Spinal cord (tissue), 10 donors: Measurements from ENCODE around the gene TCF15. TPM values are rescaled to one million over a fixed set of nuclear protein-coding genes. Genes with fewer than 3 reads are reported as not detected.

Experiments
- DNase-seq, 6 donors: peaks; one replicate each; pipeline versions ENCODE4 v3.0.0 to v3.0.0-alpha.2; 2013 to 2015; ENCODE audit warnings: low spot score in 6 of 6, low read depth in 4 of 6
- H3K27ac ChIP-seq: one replicate; pipeline ENCODE4 v1.5.1; 2013; ENCODE audit warnings: low read depth, low read length, control low read depth
- H3K27me3 ChIP-seq: one replicate; pipeline ENCODE4 v1.6.1; 2013; ENCODE audit warnings: low read length; ENCODE audit not compliant: control insufficient read depth, insufficient read depth
- H3K36me3 ChIP-seq: one replicate; pipeline ENCODE4 v1.6.1; 2013; ENCODE audit warnings: low read length; ENCODE audit not compliant: control insufficient read depth, insufficient read depth
- H3K4me1 ChIP-seq: one replicate; pipeline ENCODE4 v1.6.1; 2013; ENCODE audit warnings: low read length; ENCODE audit not compliant: control insufficient read depth, insufficient read depth
- H3K4me3 ChIP-seq: one replicate; pipeline ENCODE4 v1.5.1; 2013; ENCODE audit warnings: low read depth, low read length, control low read depth
- H3K9me3 ChIP-seq: one replicate; pipeline ENCODE4 v1.6.1; 2013; ENCODE audit warnings: low read length; ENCODE audit not compliant: control insufficient read depth, insufficient read depth
- WGBS: methylation state at CpG from one replicate; pipeline ENCODE4 v1.1.5; 2013; ENCODE audit warnings: missing lambda C conversion rate; ENCODE audit not compliant: insufficient coverage; 5-methylcytosine and 5-hydroxymethylcytosine counted together
- polyA plus RNA-seq, 2 donors: library from polyadenylated mRNA; unstranded; fragments of 120-200 nt; gene quantifications; one replicate each; pipeline ENCODE4 v1.2.1, GENCODE V29; 2013; ENCODE audit not compliant: insufficient read length in 2 of 2
- total RNA-seq, 2 donors: library from RNA; depleted of rRNA in 1 of 2; stranded (reverse); fragments of 120-200 nt in 1 of 2; fragments of >200 nt in 1 of 2; gene quantifications; one replicate each; pipeline versions ENCODE4 v1.2.3 to v1.2.4, GENCODE V29; 2013 to 2014
- donor health status: healthy.

The TCF15 gene
- total and polyA plus RNA-seq, 4 donors = 0.40 to 1.8 (median 1.7) TPM

DNA sequence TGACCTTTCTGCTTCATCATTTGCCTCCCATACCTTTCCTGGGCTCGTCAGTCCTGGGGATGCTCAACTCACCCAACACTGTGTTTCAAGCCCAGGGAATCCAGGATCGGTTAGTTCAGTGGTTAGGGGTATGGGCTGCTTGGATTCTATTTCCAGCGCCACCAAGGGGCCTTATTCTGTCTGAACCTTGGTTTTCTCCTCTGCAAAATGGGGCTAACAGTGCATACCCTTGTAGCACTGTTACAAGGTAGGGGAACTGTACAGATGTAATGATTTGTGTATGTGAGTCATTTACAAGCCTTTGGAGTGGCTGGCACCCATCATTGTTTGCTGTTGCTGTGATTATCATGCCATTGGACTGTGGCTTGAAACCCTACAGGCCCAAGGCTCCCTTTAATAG is 52.0 kb downstream of the TCF15 start:
- DNase-seq = no peak
- 100% methylated on average over 2 of the region's 3 CpGs for WGBS
- Histone ChIP-seq H3K4me3 (no peak overlapping the region), H3K9me3 (no peaks in the 10 kb centered on the region), H3K27ac (no peak overlapping the region), H3K4me1 (no peaks in the 10 kb centered on the region), H3K27me3 (no peaks in the 10 kb centered on the region), H3K36me3 (no peaks in the 10 kb centered on the region)

DNA sequence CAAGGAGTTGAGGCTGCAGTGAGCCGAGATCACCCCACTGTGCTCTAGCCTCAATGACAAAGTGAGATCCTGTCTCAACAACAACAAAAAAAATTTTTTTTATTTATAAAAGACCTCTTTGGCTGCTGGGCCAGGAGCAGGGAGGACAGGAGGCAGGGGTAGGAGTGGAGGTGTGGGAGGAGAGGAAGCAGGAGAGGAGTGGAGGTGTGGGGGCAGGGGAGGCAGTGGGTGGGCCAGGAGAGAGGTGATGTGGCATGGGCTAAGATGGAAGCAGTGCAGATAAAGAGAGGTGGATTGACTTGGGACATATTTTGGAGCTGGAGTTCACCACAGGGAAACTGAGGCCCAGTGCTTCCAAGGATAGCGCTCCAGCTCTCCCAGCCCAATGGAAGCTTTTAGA is 53.1 kb downstream of the TCF15 start:
- H3K4me1 ChIP-seq = no peaks in the 10 kb centered on the region
- no peak overlapping the region for H3K4me3 ChIP-seq
- H3K9me3 ChIP-seq = no peaks in the 10 kb centered on the region
- H3K27ac ChIP-seq = no peak overlapping the region
- no peaks in the 10 kb centered on the region for H3K27me3 ChIP-seq
- DNase-seq = no peak
- WGBS = 100% methylated on average over 1 of the region's 2 CpGs
- no peaks in the 10 kb centered on the region for H3K36me3 ChIP-seq

DNA sequence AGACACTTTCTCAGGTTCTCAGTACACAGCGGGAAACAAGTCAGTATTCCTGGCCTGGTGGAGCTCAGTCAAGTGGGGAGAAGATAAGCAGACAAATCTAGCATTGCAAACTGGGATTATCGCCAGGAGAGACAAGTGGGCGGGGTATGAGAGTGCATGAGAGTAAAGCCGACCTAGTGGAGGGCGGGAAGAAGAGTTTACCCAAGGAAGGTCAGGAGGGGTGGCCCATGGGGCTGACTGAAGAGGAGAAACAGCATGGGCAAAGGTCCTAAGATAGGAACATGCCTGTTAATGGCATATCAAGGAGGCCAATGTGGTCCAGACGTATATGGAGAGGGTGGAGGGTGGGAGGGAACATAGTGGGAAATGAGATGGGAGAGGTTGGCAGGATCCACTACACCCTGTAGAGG is 54.1 kb downstream of the TCF15 start:
- Histone ChIP-seq H3K9me3 (no peaks in the 10 kb centered on the region), H3K27me3 (peaks cover 5% of the 10 kb centered on the region), H3K36me3 (no peaks in the 10 kb centered on the region), H3K4me3 (no peak overlapping the region), H3K27ac (no peak overlapping the region), H3K4me1 (no peaks in the 10 kb centered on the region)
- 56% methylated on average over 6 of the region's 6 CpGs for WGBS
- no peak for DNase-seq

Other genes starting within 250 kb of the TCF15 start
- gene TRIB3, start 229.5 kb downstream of the TCF15 start, total RNA-seq = 1 to 10 TPM; 5.5 to 6.7 TPM
- 10 to 100 TPM; 11.9 to 12.0 TPM for gene TRIB3, start 229.5 kb downstream of the TCF15 start, polyA plus RNA-seq
- gene RBCK1, start 202.0 kb downstream of the TCF15 start, total RNA-seq = 10 to 100 TPM; 22.5 to 50.4 TPM
- gene RBCK1, start 202.0 kb downstream of the TCF15 start, polyA plus RNA-seq = 100 to 1,000 TPM in 1 of 2 donors, 10 to 100 TPM in 1; 75.8 to 106 TPM
- gene TBC1D20, start 147.8 kb downstream of the TCF15 start, total RNA-seq = 10 to 100 TPM; 24.0 to 29.4 TPM
- gene TBC1D20, start 147.8 kb downstream of the TCF15 start, polyA plus RNA-seq = 10 to 100 TPM; 32.6 to 37.6 TPM
- 100 to 1,000 TPM; 161 to 164 TPM for gene CSNK2A1, start 66.5 kb downstream of the TCF15 start, total RNA-seq
- 100 to 1,000 TPM; 121 to 130 TPM for gene CSNK2A1, start 66.5 kb downstream of the TCF15 start, polyA plus RNA-seq
- 10 to 100 TPM; 21.1 to 21.8 TPM for gene SRXN1, start 42.9 kb upstream of the TCF15 start, total RNA-seq
- gene SRXN1, start 42.9 kb upstream of the TCF15 start, polyA plus RNA-seq = 10 to 100 TPM; 20.3 to 23.8 TPM
- gene SCRT2, start 65.5 kb upstream of the TCF15 start, total RNA-seq = under 1 TPM; 0.40 to 0.66 TPM
- gene SCRT2, start 65.5 kb upstream of the TCF15 start, polyA plus RNA-seq = 1 to 10 TPM; 8.2 to 9.8 TPM
- 1 to 10 TPM; 1.0 to 1.2 TPM for gene SLC52A3, start 158.2 kb upstream of the TCF15 start, total RNA-seq
- gene SLC52A3, start 158.2 kb upstream of the TCF15 start, polyA plus RNA-seq = 1 to 10 TPM; 1.1 TPM
- gene FAM110A, start 223.4 kb upstream of the TCF15 start, total RNA-seq = 1 to 10 TPM; 2.9 to 3.7 TPM
- gene FAM110A, start 223.4 kb upstream of the TCF15 start, polyA plus RNA-seq = 10 to 100 TPM; 16.2 TPM